GM21717 (cell line): Measurements from ENCODE around the gene PACSIN1.

Source experiments
- ATAC-seq: cut with Tn5 transposase; IDR thresholded peaks from one replicate; pipeline ENCODE4 v1.9.1; 2021; ENCODE audit warnings: mild to moderate bottlenecking, moderate library complexity; ENCODE audit not compliant: unreplicated experiment

PACSIN1 gene

DNA sequence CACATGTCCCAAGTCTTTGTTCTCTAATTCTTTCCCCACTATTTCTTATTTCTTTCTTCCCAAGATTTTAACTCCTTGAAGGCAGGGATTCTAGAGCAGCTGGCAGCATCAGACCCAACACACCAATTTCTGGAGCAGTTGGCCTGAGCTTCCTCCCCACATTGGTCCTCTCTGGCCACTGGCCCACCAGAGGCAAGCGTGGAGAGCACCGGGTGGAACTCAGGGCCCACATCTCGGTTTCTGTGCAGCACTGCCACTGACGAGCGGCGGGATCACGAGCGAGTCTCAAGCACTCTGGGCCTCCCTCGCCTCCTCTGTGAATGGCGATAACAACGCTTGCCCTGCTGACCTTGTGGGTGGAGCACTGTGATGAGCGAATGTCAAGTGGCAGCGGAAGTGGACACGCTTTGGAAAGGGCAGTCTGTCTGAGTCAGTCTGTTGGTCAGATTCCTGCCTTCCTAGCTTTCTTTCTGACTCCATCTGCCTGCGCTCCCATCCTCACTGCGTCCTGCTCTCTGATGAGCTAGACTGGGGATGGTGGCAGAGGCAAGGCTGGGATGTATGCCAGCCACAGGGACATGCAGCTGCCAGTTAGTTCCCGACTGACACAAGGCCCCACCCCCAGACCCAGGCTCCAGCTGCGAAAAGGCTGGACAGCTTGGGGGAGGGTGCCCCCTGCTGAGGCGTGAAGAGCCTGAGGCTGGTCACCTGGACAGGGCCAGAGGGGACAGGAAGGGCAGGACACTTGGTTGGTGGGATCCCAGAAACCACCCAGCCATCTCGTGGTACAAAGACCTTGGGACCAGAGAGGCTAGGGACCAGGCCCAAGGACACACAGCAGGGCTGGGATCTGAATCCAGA lies 94.7 kb downstream of the PACSIN1 start:
- ATAC-seq = no peak

DNA sequence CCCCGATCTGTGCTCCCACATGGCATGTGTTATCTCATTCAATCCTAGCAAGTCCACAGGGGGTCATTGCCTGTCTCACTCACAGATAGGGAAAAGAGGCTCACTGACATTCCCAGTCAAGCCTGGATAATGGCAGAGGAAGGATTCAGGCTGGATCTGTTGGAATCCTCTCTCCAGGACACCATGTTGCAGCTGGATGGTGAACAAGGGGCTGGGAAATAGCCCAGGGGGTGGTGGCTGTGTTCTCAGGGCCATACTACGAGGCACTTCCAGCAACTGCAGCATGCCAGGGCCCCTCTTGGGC lies 95.3 kb downstream of the PACSIN1 start:
- no peak for ATAC-seq

DNA sequence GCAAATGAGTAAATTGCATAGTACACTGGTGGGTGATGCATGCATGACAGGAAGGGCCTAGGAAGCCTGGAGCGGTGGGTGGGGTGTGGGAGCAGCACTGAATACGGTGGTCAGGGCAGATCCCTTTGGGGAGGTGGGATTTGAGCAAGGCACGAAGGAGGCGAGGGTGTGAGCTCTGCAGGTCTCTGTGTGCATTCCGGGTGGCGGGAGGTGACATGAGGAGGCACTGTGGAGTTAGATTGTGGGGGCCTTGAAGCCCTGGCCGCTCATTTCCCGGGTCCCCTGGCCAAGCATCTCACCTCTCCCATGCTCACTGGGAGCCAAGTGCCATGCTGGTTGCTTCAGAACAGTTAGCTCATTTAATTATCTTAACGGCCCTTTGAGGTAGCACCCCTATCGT lies 96.5 kb downstream of the PACSIN1 start:
- ATAC-seq = no peak

DNA sequence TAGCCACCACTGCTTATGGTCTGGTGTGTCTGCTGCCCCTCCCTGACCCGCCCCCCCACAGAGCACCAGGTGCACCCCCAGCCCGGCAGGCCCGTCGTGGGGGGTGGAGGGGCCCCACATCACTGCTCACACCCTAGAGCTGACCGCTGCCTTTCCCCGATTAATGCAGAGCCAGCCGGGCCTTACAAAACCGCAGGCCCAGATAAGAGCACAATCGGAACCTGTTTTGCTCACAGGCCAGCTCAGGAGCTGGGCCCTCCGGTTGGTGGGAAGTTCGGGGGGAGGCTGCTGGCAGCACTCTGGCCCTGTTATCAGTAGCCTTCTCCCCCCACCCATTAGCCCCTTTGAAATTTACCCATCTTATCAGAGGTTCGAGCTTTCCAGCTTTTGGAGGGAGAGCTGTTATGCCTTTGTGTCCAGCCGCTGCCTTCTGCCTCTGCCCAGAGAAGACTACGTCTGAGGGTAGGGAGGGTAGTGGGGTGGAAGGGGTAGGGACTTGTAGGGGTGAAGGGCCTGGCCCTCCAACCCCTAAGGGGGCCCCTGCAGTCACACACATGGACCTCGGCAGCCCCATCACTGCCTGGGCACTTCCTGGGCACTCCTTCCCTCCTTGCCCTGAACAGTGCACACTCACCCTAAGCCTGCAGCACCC lies 97.1 kb downstream of the PACSIN1 start:
- ATAC-seq = no peak

DNA sequence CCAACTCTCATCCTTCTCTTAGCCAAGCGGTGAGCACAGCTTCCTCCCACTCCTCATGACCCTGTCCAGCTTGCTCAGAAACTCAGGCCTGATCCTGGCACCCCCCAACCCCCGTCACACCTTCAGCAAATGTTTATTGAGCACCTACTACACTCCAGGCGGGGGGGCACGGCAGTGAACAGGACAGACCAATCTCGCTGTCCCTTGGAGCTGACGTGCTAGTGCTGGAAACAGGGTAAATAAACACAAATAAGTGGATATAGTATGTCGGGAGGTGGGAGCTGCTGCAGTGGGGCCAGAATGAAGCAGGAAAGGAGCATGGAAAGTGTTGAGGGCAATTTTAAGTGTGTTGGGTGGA lies 97.6 kb downstream of the PACSIN1 start:
- no peak for ATAC-seq

DNA sequence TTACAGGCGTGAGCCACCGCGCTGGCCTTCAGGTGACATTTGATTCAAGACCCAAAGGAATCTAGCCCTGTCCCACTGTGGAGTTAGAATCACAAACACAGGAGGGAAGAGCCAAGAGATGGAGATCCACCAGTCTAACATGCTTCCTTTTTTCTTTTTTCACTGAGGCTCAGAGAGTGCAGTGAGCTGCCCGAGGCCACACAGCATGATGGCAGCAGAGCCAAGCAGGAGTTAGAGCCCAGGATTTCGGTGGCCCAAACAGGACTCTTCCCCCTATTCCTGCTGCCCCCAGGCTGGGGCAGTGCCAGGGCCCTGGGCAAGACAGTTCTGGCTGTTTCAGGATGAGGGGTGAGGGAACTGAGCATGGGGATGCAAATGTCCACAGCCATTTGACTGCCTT lies 98.3 kb downstream of the PACSIN1 start:
- no peak for ATAC-seq

DNA sequence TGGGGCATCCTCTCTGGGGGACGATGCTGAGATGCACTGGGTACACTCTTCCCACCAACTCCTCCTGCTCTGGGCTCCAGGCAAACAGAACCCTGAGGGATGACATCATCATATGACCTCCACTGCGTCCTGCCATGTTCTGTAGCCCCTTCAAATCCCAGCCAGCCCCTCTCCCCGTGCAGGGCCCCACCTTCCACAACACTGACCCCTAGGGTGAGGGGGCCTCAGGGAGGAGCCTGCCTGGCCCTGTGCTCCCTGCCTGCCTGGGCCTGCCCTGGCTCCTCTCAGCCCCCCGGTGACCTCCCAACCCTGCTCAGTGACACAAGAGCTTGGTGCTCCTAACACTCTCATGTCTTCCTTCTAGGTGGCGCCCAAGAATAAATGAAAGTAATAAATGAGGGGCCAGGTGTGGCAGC lies 99.9 kb downstream of the PACSIN1 start:
- no peak for ATAC-seq

DNA sequence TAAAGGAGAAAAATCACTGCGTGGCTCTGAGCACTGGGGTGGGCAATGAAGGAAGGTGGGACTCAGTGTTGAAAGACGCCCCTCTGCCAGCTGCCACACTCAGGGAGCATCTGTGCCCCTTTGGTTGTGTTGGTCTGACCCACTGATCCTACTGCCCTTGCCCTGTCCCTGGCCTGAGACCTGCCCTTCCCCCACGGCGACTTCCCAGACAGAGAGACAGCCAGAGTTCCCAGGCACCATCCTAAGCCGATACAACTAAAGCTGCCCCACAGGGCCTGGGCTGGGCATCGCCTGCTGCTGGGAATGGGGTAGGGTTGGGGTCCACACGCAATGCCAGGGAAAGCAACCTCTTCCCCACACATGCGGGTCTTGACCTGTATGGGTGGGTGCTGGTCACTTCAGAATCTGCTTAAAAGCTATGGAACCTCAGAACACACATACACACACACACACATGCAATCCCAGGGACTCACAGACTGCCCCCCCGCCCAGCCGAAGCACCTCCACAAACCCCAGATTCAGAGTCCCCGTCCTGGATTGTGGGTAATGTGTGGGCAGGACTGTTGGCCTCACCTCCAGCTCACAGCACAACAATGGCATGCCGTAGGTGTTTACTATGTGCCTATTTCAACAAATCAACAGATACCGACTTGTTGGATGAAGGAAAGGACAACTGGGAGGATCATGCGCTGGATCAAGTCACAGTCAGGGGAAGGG lies 101.1 kb downstream of the PACSIN1 start:
- ATAC-seq = no peak

DNA sequence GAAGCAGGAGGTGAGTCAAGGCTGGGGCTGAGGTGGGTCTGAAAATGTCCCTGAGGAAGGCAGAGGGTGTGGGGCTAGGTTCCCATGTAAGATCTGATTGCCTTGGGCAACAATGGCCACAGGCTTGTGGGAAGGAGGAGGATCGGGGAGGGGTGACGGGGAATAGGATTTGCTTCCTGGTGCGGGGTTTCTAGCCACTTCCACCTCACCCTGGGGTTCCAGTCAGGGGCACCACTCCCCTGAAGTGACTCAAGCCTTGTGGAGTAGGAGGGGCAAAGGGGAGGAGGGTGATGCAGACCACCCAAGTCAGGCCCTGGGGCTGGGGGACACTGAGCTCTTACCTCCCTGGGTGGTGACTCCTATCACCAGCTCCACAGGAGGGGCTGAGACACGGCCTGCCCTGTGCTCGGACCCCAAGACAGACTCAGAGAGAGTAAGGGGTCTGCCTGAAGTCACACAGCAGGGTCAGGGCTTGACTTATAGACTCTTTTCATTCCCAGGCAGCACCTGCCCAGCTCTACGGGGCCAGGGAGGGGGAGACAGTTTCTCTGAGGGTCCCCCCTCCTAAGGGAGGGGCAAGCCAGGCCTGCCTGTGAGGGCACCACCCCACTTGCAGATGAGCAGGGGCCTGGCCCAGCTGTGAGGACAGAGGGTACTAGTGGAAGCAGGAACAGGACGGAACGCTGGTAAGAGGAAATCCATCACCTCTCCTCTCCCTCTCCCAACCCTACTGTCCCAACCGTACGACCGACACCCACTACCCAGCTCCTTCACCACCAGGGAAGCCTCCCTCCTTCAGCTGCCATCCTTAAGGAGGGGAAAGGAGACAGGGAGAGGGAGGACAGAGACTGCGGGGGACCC lies 102.7 kb downstream of the PACSIN1 start:
- no peak for ATAC-seq

DNA sequence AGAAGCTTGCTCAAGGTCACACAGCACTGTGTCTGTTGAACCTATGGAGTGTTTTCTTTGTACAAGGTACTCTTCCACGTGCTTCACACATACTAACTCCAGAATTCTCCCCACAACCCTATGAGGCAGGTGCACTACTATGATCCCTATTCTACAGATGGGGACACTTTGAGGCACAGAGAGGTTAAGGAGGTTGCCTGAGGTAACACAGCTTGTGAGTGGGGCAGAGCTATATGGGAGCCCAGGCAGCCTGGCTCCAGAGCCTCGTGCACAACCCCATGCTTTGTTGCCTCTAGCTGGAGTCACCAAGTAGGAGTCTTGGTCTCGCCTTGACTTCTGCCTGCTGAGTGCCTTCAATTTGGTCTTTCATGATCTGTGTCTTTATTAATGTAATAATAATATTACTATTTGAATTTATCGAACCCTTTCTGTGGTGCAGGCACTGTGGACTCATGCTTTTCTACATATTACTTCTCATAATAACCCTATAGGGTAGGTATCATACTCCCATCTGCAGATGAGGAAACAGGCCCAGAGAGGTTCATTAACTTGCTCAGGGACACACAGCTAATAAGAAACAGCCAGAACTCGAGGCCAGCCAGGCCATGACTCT lies 103.6 kb downstream of the PACSIN1 start:
- no peak for ATAC-seq

DNA sequence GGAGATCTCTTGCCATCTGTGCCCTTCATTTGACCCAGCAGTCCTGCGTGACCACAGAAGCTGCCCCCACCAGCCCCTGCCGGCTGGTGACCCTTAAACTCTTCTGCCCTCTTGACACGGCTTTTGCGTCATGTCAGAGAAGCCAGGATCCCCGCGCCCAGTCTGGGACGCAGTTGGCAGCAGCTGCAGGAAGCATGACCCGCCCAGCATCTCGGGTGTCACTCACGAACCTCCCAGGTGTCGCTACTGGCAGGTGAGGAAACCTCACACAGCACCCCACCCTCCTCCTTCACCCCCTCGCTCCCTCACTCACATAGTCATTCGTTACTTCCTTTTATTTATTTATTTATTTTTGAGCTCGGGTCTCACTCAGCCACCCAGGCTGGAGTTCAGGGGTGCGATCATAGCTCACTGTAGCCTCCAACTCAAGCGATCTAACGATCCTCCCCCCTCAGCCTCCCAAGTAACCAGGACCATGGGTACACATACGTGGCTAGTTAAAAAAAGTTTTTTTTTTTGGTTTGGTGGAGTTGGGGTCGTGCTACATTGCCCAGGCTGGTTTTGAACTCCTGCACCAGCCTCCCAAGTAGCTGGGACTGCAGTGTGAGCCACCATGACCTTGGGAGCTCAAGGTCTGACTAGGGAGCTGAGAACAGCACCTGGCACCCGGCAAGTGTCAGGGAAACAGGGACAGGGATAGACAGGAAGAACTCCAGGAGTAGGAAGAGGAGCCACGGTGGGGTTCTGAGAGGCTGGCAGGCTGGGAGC lies 104.4 kb downstream of the PACSIN1 start:
- ATAC-seq = no peak

DNA sequence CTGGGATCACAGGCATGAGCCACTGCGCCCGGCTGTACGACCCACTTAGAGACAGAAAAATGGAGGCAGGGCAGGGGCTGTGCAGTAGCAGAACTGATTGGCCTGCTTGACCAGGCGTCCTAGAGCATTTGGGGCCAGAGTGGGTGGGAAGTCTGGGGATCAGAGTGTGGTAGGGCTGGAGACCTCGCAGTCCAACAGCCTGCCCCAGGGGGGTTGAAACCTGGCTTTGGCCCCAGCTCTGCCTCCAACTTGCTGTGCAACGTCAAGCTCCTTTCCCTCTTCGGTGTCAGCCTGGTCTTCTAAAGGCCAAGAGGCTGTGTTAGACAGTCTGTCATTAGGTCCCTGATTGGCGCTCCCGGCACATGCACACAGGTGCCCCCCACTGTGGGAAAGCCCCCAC lies 105.5 kb downstream of the PACSIN1 start:
- ATAC-seq = no peak

DNA sequence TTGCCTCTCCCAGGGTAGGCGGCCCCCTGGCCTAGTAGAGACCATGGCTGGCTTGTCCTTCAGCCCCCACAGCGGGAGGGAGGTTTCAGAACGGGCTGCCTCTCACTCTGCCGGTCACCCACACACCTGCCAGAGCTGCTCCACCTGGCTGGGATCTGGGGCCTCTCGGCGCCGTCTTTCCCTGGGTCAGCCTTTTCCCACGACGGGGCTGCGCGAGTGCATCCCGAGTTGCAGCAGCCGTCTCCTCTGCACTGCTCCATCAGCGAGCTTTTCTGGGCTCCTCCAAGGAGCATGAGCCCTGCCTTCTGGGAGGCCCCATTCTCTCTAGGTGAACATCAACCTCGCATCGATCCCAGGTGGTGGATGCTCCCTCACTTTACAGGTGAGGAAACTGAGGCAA lies 106.1 kb downstream of the PACSIN1 start:
- no peak for ATAC-seq

DNA sequence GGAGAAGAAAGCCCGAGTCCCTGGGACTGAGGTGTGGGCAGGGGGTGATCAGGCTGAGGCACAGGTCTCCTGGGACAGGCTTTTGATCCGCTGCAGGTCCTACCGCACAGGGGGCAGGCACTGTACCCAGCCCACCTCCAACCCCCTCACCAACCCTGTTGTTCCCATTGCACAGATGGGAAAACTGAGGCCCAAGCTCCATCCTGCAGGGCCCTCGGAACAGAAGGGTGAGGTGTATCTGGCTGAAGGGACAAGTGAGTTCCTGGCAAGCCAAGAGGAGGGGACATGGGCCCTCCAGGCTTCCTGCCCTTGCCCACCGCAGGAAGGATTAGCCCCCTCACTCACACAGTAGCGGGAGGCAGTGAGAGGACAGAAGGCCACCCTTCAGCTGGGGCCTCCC lies 106.7 kb downstream of the PACSIN1 start:
- ATAC-seq = no peak

DNA sequence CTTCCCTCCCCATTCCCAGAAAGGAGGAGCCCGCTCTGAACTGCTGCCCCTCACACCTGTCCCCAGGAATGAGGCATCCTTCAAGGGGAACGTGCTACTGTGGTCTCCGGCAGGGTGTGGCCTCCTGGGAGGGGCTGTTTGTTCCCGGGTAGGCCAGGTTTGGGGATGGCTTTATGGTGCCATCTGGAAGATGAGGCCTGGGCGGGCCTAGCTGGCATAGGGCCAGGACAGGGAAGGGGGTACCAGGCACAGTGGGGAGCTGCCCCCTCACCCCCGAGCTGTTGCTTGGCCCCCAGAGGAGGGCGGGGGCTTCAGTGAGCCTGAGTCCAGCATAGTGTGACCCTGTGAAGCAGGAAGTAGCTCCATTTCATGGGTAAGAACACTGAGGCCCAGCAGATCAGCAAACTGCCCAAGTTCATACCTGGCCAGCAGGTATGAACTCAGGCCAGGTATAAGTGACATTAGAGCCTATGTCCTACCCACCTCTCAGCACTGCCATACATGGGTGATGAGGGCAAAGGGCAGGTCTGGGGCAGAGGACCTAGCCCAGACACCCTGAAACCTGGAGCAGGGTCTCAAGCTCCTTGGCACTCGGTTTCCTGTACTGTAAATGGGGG lies 107.8 kb downstream of the PACSIN1 start:
- no peak for ATAC-seq

DNA sequence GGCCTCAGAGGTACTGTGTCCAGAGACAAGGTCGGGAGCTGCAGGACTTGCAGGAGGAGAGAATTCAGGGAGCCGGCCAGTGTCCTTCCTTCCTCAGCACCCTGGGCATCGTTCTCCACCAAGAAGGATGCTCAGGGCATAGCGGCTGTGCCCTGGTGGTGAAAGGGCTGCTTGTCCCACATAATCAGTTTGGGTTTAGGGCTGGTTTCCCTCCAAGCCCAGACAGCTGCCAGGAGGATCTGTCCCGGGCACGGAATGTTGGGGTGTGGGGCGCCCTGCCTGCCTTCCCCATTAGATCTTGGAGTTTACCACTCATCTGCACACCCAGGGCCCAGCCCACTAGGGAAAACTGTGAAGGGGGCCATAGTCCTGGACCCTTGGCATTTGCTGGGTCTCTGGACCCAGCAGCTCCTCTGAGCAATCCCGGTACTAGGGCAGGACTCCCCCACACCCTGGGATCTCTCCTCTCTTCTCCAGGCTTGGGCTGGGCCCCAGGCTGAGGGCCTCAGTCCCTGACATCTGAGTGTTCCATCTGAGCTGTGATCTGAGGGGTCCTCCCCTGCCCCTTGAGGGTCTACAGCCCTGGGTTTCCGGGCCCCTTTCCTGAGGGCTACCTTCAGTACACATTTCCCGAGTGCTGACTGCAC lies 108.9 kb downstream of the PACSIN1 start:
- no peak for ATAC-seq

DNA sequence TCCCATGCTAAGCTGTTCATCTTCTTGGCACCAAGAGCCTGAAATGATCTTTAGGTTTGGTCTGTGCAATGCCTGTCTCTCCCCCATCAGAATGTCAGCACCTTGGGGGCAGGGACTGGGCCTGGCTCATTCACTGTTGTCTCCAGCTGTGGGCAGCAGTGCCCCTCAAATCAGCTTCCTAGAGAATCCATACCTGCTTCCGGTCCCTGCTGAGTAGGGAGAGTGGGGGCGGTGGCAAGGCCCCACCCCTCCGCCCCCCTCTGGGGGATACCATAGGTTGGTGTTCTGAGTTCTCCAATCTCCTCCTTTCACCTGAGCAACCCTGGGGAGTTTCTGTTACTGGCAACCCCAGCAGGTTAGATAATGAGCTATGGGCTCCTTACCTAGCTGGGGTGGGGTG lies 109.5 kb downstream of the PACSIN1 start:
- ATAC-seq = no peak

DNA sequence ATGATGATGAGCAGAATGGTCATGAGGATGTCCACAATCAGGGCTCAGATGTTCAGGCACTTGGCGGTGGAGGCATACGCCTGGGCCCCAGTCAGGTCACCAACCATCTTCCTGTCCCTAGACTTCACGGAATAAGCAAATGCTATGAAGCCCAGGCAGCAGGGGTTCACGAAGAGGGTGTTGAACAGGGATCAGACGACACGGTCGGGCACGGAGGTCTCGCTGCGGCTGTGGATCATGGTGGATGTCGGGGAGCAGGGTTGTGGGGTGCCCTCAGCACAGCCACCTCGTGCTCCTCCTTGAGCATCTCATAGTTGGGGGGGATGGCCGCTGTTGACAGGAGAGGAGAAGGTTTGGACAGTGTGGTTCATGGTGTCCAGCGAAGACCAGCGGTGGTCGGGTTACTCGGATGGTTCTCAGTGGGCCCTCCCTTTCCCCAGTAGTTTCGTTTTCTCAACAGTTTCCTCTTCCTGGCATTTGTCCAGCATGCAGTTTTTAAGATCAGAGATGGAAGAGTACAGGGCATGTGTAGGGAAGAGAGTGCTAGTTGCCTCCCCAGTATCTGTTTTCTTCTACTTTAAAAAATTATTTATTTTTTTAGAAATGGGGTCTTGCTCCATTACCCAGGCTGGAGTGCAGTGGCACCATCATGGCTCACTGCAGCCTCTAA lies 110.5 kb downstream of the PACSIN1 start:
- no peak for ATAC-seq
